Activated CD4-positive, alpha-beta T cell treated with anti-CD3 and anti-CD28 coated beads, Interleukin-2, amount 10 ng/mL, durations not matched to agents 24 days and 14 days (primary cell): ENCODE results near the gene LCN6. TPM values are rescaled to one million over a fixed set of nuclear protein-coding genes. Genes with fewer than 3 reads are reported as not detected.
A peak's percentile ranks its signal among the peaks of the same experiment; 100 is the strongest.
"Not testable (repeated sequence)": the region's sequence is repeated elsewhere in the genome, so short reads cannot be mapped to it uniquely, and the experiment has no call there.

ENCODE experiments used
- DNase-seq: peaks from one replicate; pipeline ENCODE4 v3.0.0; 2022
- H3K27ac Mint-ChIP-seq: one replicate; pipeline ENCODE4 v1.8.0; 2022; ENCODE audit warnings: mild to moderate bottlenecking, mixed read lengths
- H3K27me3 Mint-ChIP-seq: one replicate; pipeline ENCODE4 v1.8.0; 2022; ENCODE audit warnings: mixed read lengths
- H3K36me3 Mint-ChIP-seq: one replicate; pipeline ENCODE4 v1.8.0; 2022; ENCODE audit warnings: low read depth, mild to moderate bottlenecking, mixed read lengths
- H3K4me1 Mint-ChIP-seq: one replicate; pipeline ENCODE4 v1.8.0; 2021; ENCODE audit warnings: mixed read lengths
- H3K4me3 Mint-ChIP-seq: one replicate; pipeline ENCODE4 v1.8.0; 2022; ENCODE audit warnings: mild to moderate bottlenecking, moderate library complexity, mixed read lengths
- H3K9me3 Mint-ChIP-seq: one replicate; pipeline ENCODE4 v1.8.0; 2021; ENCODE audit warnings: mixed read lengths
- intact Hi-C: fragments of 100-400 bp; cut with micrococcal nuclease; formaldehyde crosslinking; loops from one replicate; pipeline ENCODE4 v1.15.1; 2023
- total RNA-seq: library from RNA; stranded (reverse); gene quantifications from 2 replicates; pipeline ENCODE4 v1.2.3, GENCODE V29; 2022

LCN6 gene
- total RNA-seq, 1 donor from 2014 or later = not detected

GRCh38 chr9:136714893-136715274 lies 33.4 kb downstream of the LCN6 start:
- Mint-ChIP-seq H3K27me3 (peaks cover 23% of the 10 kb centered on the region), H3K9me3 (no peaks in the 10 kb centered on the region), H3K27ac (no peak overlapping the region), H3K4me3 (no peak overlapping the region), H3K36me3 (no peaks in the 10 kb centered on the region), H3K4me1 (peaks cover 2% of the 10 kb centered on the region)
- DNase-seq = no peak
- intact Hi-C loops = no loop called here

GRCh38 chr9:136714096-136714892 lies 34.0 kb downstream of the LCN6 start:
- intact Hi-C loops = no loop called here
- H3K27me3 Mint-ChIP-seq = peaks cover 23% of the 10 kb centered on the region
- H3K27ac Mint-ChIP-seq = no peak overlapping the region
- H3K36me3 Mint-ChIP-seq = no peaks in the 10 kb centered on the region
- H3K4me3 Mint-ChIP-seq = peak overlapping the region; percentile 30
- no peaks in the 10 kb centered on the region for H3K9me3 Mint-ChIP-seq
- peaks cover 2% of the 10 kb centered on the region for H3K4me1 Mint-ChIP-seq
- no peak for DNase-seq

DNA sequence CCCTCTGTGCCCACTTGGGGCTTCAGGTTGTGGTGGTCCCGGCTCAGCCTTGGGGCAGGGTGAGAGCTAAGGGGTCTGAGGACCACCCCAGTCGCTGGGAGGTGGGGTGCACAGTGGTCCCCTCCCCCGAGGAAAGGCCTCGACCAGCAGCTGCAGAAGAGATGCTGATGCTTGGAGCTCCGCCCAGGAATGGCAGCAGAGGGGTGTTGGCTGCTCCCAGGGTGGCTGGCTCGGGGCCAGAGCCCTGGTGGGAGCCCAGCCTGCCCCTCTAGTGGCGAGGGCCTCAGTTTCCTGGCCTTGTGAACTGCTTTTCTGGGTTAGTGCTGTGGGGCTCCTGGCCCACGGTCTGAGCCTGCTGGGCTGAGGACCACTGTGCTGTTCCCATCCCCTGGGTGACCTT lies 34.8 kb downstream of the LCN6 start:
- H3K27ac Mint-ChIP-seq = no peak overlapping the region
- no peaks in the 10 kb centered on the region for H3K9me3 Mint-ChIP-seq
- H3K4me3 Mint-ChIP-seq = peak overlapping the region; percentile 30
- intact Hi-C loops = no loop called here
- peaks cover 26% of the 10 kb centered on the region for H3K27me3 Mint-ChIP-seq
- no peak for DNase-seq
- H3K36me3 Mint-ChIP-seq = no peaks in the 10 kb centered on the region
- H3K4me1 Mint-ChIP-seq = peaks cover 2% of the 10 kb centered on the region

DNA sequence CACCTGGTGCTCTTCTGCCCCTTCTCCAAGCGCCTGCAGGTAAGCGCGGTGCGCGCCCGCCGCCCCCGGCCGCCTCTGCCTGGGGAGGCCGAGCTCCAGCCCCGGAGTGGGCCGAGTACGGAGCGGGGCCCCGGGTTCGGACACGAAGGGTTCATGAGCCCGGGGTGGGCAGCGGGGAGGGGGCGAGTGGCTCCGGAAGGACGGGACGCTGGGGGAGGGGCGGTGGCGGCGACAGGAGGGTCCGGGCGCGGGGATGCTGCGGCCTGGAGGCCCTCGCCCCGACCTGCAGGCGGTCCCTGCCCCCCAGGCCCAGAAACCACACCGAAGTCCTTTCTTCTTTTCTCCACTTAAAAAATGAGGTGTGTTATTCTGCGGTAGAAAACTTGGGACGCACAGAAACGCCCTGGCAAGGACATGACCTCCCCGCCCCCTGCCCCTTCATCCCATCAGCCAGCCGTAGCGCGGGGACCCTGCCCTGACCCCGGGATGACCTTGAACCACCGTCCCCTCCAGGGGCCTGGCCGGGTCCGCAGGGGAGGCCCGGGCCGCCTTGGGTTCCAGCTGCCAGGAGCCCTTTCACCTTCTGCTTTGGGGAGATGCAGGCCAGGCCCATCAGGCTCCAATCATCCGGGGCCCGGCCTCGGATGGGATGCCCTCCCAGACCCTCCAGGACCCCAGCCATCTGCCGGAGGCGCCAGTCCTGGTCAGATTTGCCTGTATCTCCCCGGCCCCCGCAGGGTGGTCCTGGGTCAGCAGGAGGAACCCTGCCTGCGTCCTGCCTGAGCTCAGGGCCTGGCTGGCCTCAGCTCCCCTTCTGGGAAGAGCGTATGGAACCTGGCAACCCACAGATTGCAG lies 35.4 kb downstream of the LCN6 start:
- no peaks in the 10 kb centered on the region for H3K9me3 Mint-ChIP-seq
- intact Hi-C loops = no loop called here

GRCh38 chr9:136711751-136712689 lies 36.3 kb downstream of the LCN6 start, which contains the start of gene DIPK1B:
Gene DIPK1B, plus strand, starts transcription at chr9:136712572. Its CDS starts 94 bp downstream, at chr9:136712666.
- peak; percentile 71 for DNase-seq
- no peaks in the 10 kb centered on the region for H3K9me3 Mint-ChIP-seq
- peaks cover 2% of the 10 kb centered on the region for H3K4me1 Mint-ChIP-seq
- H3K27ac Mint-ChIP-seq = no peak within 1 kb of the TSS
- peaks cover 29% of the 10 kb centered on the region for H3K27me3 Mint-ChIP-seq
- H3K4me3 Mint-ChIP-seq = peak within 1 kb of the TSS; percentile 53
- no peaks in the 10 kb centered on the region for H3K36me3 Mint-ChIP-seq
- intact Hi-C loops = no loop called here

More for the DNA sequence above, 35.4 kb downstream of the LCN6 start:
- Mint-ChIP-seq H3K36me3 (no peaks in the 10 kb centered on the region), H3K4me1 (peaks cover 2% of the 10 kb centered on the region), H3K27ac (no peak overlapping the region), H3K4me3 (peak overlapping the region; percentile 21), H3K27me3 (peaks cover 29% of the 10 kb centered on the region)
- no peak for DNase-seq

GRCh38 chr9:136711219-136711648 lies 37.1 kb downstream of the LCN6 start:
- H3K36me3 Mint-ChIP-seq, H3K27ac Mint-ChIP-seq, intact Hi-C loops, DNase-seq, H3K4me1 Mint-ChIP-seq, H3K9me3 Mint-ChIP-seq: not testable (repeated sequence)
- Mint-ChIP-seq H3K4me3 (peak overlapping the region; percentile 19), H3K27me3 (peaks cover 29% of the 10 kb centered on the region)

GRCh38 chr9:136710543-136710942 lies 37.8 kb downstream of the LCN6 start:
- Mint-ChIP-seq H3K36me3 (no peaks in the 10 kb centered on the region), H3K4me1 (peaks cover 2% of the 10 kb centered on the region), H3K9me3 (no peaks in the 10 kb centered on the region), H3K27ac (no peak overlapping the region), H3K27me3 (peaks cover 34% of the 10 kb centered on the region), H3K4me3 (no peak overlapping the region)
- intact Hi-C loops = no loop called here
- DNase-seq = no peak

- H3K4me1 Mint-ChIP-seq = peaks cover 2% of the 10 kb centered on the region
- DNase-seq = no peak
- H3K4me3 Mint-ChIP-seq = no peak overlapping the region
- intact Hi-C loops = no loop called here
- H3K27me3 Mint-ChIP-seq = peaks cover 38% of the 10 kb centered on the region
- no peak overlapping the region for H3K27ac Mint-ChIP-seq
- H3K9me3 Mint-ChIP-seq = no peaks in the 10 kb centered on the region
- H3K36me3 Mint-ChIP-seq = no peaks in the 10 kb centered on the region
Measured at GRCh38 chr9:136709454-136710109, 38.7 kb downstream of the LCN6 start.

GRCh38 chr9:136707849-136708517 lies 40.3 kb downstream of the LCN6 start:
- intact Hi-C loops = no loop called here
- Mint-ChIP-seq H3K4me3 (no peak overlapping the region), H3K36me3 (no peaks in the 10 kb centered on the region), H3K9me3 (no peaks in the 10 kb centered on the region), H3K27ac (no peak overlapping the region), H3K4me1 (peaks cover 2% of the 10 kb centered on the region), H3K27me3 (peaks cover 32% of the 10 kb centered on the region)
- DNase-seq = no peak

- H3K4me1 Mint-ChIP-seq = peaks cover 4% of the 10 kb centered on the region
- H3K27ac Mint-ChIP-seq = no peak overlapping the region
- no peaks in the 10 kb centered on the region for H3K9me3 Mint-ChIP-seq
- intact Hi-C loops = no loop called here
- H3K4me3 Mint-ChIP-seq = no peak overlapping the region
- no peaks in the 10 kb centered on the region for H3K36me3 Mint-ChIP-seq
- DNase-seq = no peak
- peaks cover 32% of the 10 kb centered on the region for H3K27me3 Mint-ChIP-seq
Measured at GRCh38 chr9:136707011-136707410, 41.3 kb downstream of the LCN6 start.

GRCh38 chr9:136705564-136705963 lies 42.8 kb downstream of the LCN6 start:
- DNase-seq = no peak
- H3K27ac Mint-ChIP-seq = no peak overlapping the region
- intact Hi-C loops = no loop called here
- no peaks in the 10 kb centered on the region for H3K36me3 Mint-ChIP-seq
- no peak overlapping the region for H3K4me3 Mint-ChIP-seq
- H3K4me1 Mint-ChIP-seq = peaks cover 13% of the 10 kb centered on the region
- no peaks in the 10 kb centered on the region for H3K9me3 Mint-ChIP-seq
- peaks cover 24% of the 10 kb centered on the region for H3K27me3 Mint-ChIP-seq

- Mint-ChIP-seq H3K27me3 (peaks cover 20% of the 10 kb centered on the region), H3K4me1 (peaks cover 17% of the 10 kb centered on the region)
- H3K27ac Mint-ChIP-seq, intact Hi-C loops, H3K36me3 Mint-ChIP-seq, DNase-seq, H3K4me3 Mint-ChIP-seq, H3K9me3 Mint-ChIP-seq: not testable (repeated sequence)
Measured at GRCh38 chr9:136704741-136705140, 43.6 kb downstream of the LCN6 start.
